ENCODE measurements around the gene MYLK. TPM values are rescaled to one million over a fixed set of nuclear protein-coding genes. Genes with fewer than 3 reads are reported as not detected.

The MYLK gene
- total and polyA plus RNA-seq, 9 donors: 16.4 to 34.5 (median 27.0) TPM

GRCh38 chr3:123781138-123781537 lies 103.0 kb downstream of the MYLK start:
- H3K36me3 ChIP-seq (ENCODE audit: control insufficient read depth, insufficient read depth, low read length): no peaks in the 10 kb centered on the region
- no peak overlapping the region for H3K27ac ChIP-seq (ENCODE audit: low read length)
- no peaks in the 10 kb centered on the region for H3K27me3 ChIP-seq (ENCODE audit: control insufficient read depth, insufficient read depth, low read length)
- H3K4me3 ChIP-seq (ENCODE audit: low read length): no peak overlapping the region
- H3K4me1 ChIP-seq (ENCODE audit: control insufficient read depth, insufficient read depth, low read length): peaks cover 20% of the 10 kb centered on the region
- H3K9me3 ChIP-seq (replicated peaks; ENCODE audit: control insufficient read depth, low read depth, low read length): no peaks in the 10 kb centered on the region
- no peak for DNase-seq
- WGBS (ENCODE audit: insufficient coverage): 63% methylated on average over 1 of the region's 2 CpGs

- DNase-seq: no peak
Observed at GRCh38 chr3:123780656-123781055, 103.5 kb downstream of the MYLK start.

GRCh38 chr3:123779655-123780231 lies 104.4 kb downstream of the MYLK start:
- H3K27me3 ChIP-seq (ENCODE audit: control insufficient read depth, insufficient read depth, low read length): no peaks in the 10 kb centered on the region
- DNase-seq: no peak
- no peaks in the 10 kb centered on the region for H3K9me3 ChIP-seq (replicated peaks; ENCODE audit: control insufficient read depth, low read depth, low read length)
- 71% methylated on average over 1 of the region's 10 CpGs for WGBS (ENCODE audit: insufficient coverage)
- H3K4me1 ChIP-seq (ENCODE audit: control insufficient read depth, insufficient read depth, low read length): peaks cover 20% of the 10 kb centered on the region
- H3K4me3 ChIP-seq (ENCODE audit: low read length): no peak overlapping the region
- H3K27ac ChIP-seq (ENCODE audit: low read length): no peak overlapping the region
- H3K36me3 ChIP-seq (ENCODE audit: control insufficient read depth, insufficient read depth, low read length): no peaks in the 10 kb centered on the region

More at GRCh38 chr3:123780656-123781055, 103.5 kb downstream of the MYLK start:
- WGBS (ENCODE audit: insufficient coverage): 84% methylated on average over 2 of the region's 6 CpGs
- Histone ChIP-seq H3K27me3 (ENCODE audit: control insufficient read depth, insufficient read depth, low read length) (no peaks in the 10 kb centered on the region), H3K27ac (ENCODE audit: low read length) (no peak overlapping the region), H3K36me3 (ENCODE audit: control insufficient read depth, insufficient read depth, low read length) (no peaks in the 10 kb centered on the region), H3K4me1 (ENCODE audit: control insufficient read depth, insufficient read depth, low read length) (peaks cover 20% of the 10 kb centered on the region), H3K4me3 (ENCODE audit: low read length) (no peak overlapping the region), H3K9me3 (replicated peaks; ENCODE audit: control insufficient read depth, low read depth, low read length) (no peaks in the 10 kb centered on the region)

GRCh38 chr3:123778991-123779622 lies 105.0 kb downstream of the MYLK start:
- WGBS (ENCODE audit: insufficient coverage): 0% methylated on average over 2 of the region's 8 CpGs
- Histone ChIP-seq H3K27me3 (ENCODE audit: control insufficient read depth, insufficient read depth, low read length) (no peaks in the 10 kb centered on the region), H3K27ac (ENCODE audit: low read length) (peak overlapping the region; percentile 25), H3K4me1 (ENCODE audit: control insufficient read depth, insufficient read depth, low read length) (peaks cover 24% of the 10 kb centered on the region), H3K36me3 (ENCODE audit: control insufficient read depth, insufficient read depth, low read length) (no peaks in the 10 kb centered on the region), H3K9me3 (replicated peaks; ENCODE audit: control insufficient read depth, low read depth, low read length) (no peaks in the 10 kb centered on the region), H3K4me3 (ENCODE audit: low read length) (no peak overlapping the region)
- DNase-seq: peak; percentile 89

- Histone ChIP-seq H3K27me3 (ENCODE audit: control insufficient read depth, insufficient read depth, low read length) (no peaks in the 10 kb centered on the region), H3K27ac (ENCODE audit: low read length) (peak overlapping the region; percentile 25), H3K36me3 (ENCODE audit: control insufficient read depth, insufficient read depth, low read length) (no peaks in the 10 kb centered on the region), H3K9me3 (replicated peaks; ENCODE audit: control insufficient read depth, low read depth, low read length) (no peaks in the 10 kb centered on the region), H3K4me3 (ENCODE audit: low read length) (no peak overlapping the region), H3K4me1 (ENCODE audit: control insufficient read depth, insufficient read depth, low read length) (peaks cover 25% of the 10 kb centered on the region)
- DNase-seq: no peak
- 100% methylated on average over 1 of the region's 7 CpGs for WGBS (ENCODE audit: insufficient coverage)
Observed at GRCh38 chr3:123778525-123778924, 105.6 kb downstream of the MYLK start.

GRCh38 chr3:123776071-123776782 lies 107.9 kb downstream of the MYLK start:
- DNase-seq: no peak
- H3K4me1 ChIP-seq (ENCODE audit: control insufficient read depth, insufficient read depth, low read length): peaks cover 25% of the 10 kb centered on the region
- WGBS (ENCODE audit: insufficient coverage): 91% methylated on average over 1 of the region's 5 CpGs
- H3K27ac ChIP-seq (ENCODE audit: low read length): no peak overlapping the region
- no peaks in the 10 kb centered on the region for H3K9me3 ChIP-seq (replicated peaks; ENCODE audit: control insufficient read depth, low read depth, low read length)
- no peaks in the 10 kb centered on the region for H3K27me3 ChIP-seq (ENCODE audit: control insufficient read depth, insufficient read depth, low read length)
- H3K4me3 ChIP-seq (ENCODE audit: low read length): no peak overlapping the region
- no peaks in the 10 kb centered on the region for H3K36me3 ChIP-seq (ENCODE audit: control insufficient read depth, insufficient read depth, low read length)

GRCh38 chr3:123774474-123774873 lies 109.7 kb downstream of the MYLK start:
- Histone ChIP-seq H3K27ac (ENCODE audit: low read length) (peak overlapping the region; percentile 77), H3K27me3 (ENCODE audit: control insufficient read depth, insufficient read depth, low read length) (no peaks in the 10 kb centered on the region), H3K9me3 (replicated peaks; ENCODE audit: control insufficient read depth, low read depth, low read length) (no peaks in the 10 kb centered on the region), H3K36me3 (ENCODE audit: control insufficient read depth, insufficient read depth, low read length) (no peaks in the 10 kb centered on the region), H3K4me1 (ENCODE audit: control insufficient read depth, insufficient read depth, low read length) (peaks cover 22% of the 10 kb centered on the region), H3K4me3 (ENCODE audit: low read length) (no peak overlapping the region)
- DNase-seq: no peak
- no CpG with 5 or more reads among the region's 3 CpGs for WGBS (ENCODE audit: insufficient coverage)

- 38% methylated on average over 3 of the region's 7 CpGs for WGBS (ENCODE audit: insufficient coverage)
- peak overlapping the region; percentile 77 for H3K27ac ChIP-seq (ENCODE audit: low read length)
- peaks cover 17% of the 10 kb centered on the region for H3K4me1 ChIP-seq (ENCODE audit: control insufficient read depth, insufficient read depth, low read length)
- no peaks in the 10 kb centered on the region for H3K9me3 ChIP-seq (replicated peaks; ENCODE audit: control insufficient read depth, low read depth, low read length)
- no peaks in the 10 kb centered on the region for H3K27me3 ChIP-seq (ENCODE audit: control insufficient read depth, insufficient read depth, low read length)
- no peak overlapping the region for H3K4me3 ChIP-seq (ENCODE audit: low read length)
- DNase-seq: peak; percentile 88
- H3K36me3 ChIP-seq (ENCODE audit: control insufficient read depth, insufficient read depth, low read length): no peaks in the 10 kb centered on the region
Observed at GRCh38 chr3:123773681-123774431, 110.3 kb downstream of the MYLK start.

- 22% methylated on average over 3 of the region's 3 CpGs for WGBS (ENCODE audit: insufficient coverage)
- DNase-seq: no peak
- H3K27me3 ChIP-seq (ENCODE audit: control insufficient read depth, insufficient read depth, low read length): no peaks in the 10 kb centered on the region
- H3K36me3 ChIP-seq (ENCODE audit: control insufficient read depth, insufficient read depth, low read length): no peaks in the 10 kb centered on the region
- no peak overlapping the region for H3K27ac ChIP-seq (ENCODE audit: low read length)
- no peaks in the 10 kb centered on the region for H3K9me3 ChIP-seq (replicated peaks; ENCODE audit: control insufficient read depth, low read depth, low read length)
- peaks cover 10% of the 10 kb centered on the region for H3K4me1 ChIP-seq (ENCODE audit: control insufficient read depth, insufficient read depth, low read length)
- H3K4me3 ChIP-seq (ENCODE audit: low read length): no peak overlapping the region
Observed at GRCh38 chr3:123769356-123769743, 114.8 kb downstream of the MYLK start.

Measured in muscle of leg (tissue), 11 donors.